Activated CD4-positive, alpha-beta T cell treated with anti-CD3 and anti-CD28 coated beads, Interleukin-10, Interleukin-2, amounts not matched to agents 100 ng/mL and 50 ng/mL, durations not matched to agents 16 hours and 8 hours (primary cell): Measurements from ENCODE around the gene SCYL1.

Experiments
- DNase-seq: peaks from one replicate; pipeline ENCODE4 v3.0.0-alpha.2; 2020

Gene SCYL1

DNA sequence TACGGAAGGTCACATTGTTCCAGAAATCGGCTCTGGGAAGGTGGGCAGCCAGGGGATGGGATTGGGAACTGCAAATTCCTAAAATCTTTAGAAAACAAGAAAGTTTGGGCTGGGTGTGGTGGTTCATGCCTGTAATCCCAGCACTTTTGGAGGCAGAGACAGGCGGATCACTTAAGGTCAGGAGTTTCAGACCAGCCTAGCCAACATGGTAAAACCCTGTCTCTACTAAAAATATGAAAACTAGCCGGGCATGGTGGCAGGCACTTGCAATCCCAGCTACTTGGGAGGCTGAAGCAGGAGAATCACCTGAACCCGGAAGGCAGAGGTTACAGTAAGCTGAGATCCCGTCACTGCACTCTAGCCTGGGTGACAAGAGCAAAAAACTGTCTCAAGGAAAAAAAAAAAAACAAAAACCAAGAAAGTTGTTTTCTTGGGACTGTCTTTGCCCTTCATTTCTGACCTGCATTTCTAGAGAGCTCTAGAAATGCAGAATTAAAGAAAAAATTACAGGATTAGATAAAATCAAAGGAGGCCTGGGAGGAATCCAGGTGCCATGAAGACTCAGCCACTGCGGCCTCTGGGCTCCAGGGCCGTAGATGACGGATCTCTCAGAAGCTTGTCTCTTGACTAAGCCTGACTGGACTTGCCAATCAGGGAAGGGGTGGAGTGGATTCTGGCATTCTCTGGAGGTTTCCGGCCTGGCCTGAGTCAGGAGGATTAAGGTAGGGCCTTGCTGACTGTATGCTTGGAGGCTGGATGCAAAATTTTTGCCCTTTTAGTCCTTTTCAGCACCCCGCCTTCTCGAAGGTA, 31.3 kb upstream of the SCYL1 start:
- DNase-seq: no peak

GRCh38 chr11:65496304-65497140, 28.4 kb upstream of the SCYL1 start:
- DNase-seq: no peak

- DNase-seq: peak; percentile 99
These were observed 27.5 kb upstream of the SCYL1 start for GRCh38 chr11:65497141-65498041.

DNA sequence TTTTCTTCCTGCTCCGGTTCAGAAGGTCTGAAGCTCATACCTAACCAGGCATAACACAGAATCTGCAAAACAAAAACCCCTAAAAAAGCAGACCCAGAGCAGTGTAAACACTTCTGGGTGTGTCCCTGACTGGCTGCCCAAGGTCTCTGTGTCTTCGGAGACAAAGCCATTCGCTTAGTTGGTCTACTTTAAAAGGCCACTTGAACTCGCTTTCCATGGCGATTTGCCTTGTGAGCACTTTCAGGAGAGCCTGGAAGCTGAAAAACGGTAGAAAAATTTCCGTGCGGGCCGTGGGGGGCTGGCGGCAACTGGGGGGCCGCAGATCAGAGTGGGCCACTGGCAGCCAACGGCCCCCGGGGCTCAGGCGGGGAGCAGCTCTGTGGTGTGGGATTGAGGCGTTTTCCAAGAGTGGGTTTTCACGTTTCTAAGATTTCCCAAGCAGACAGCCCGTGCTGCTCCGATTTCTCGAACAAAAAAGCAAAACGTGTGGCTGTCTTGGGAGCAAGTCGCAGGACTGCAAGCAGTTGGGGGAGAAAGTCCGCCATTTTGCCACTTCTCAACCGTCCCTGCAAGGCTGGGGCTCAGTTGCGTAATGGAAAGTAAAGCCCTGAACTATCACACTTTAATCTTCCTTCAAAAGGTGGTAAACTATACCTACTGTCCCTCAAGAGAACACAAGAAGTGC, 26.7 kb upstream of the SCYL1 start:
- DNase-seq: peak; percentile 78

- no peak for DNase-seq
These were observed 26.2 kb upstream of the SCYL1 start for GRCh38 chr11:65498727-65498976.

GRCh38 chr11:65498977-65499712, 25.7 kb upstream of the SCYL1 start, which contains the start of gene MALAT1:
TSS of gene MALAT1 (plus strand) at chr11:65499045.
- DNase-seq: peak; percentile 95

DNA sequence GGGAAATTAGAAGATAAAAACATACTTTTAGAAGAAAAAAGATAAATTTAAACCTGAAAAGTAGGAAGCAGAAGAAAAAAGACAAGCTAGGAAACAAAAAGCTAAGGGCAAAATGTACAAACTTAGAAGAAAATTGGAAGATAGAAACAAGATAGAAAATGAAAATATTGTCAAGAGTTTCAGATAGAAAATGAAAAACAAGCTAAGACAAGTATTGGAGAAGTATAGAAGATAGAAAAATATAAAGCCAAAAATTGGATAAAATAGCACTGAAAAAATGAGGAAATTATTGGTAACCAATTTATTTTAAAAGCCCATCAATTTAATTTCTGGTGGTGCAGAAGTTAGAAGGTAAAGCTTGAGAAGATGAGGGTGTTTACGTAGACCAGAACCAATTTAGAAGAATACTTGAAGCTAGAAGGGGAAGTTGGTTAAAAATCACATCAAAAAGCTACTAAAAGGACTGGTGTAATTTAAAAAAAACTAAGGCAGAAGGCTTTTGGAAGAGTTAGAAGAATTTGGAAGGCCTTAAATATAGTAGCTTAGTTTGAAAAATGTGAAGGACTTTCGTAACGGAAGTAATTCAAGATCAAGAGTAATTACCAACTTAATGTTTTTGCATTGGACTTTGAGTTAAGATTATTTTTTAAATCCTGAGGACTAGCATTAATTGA, 25.0 kb upstream of the SCYL1 start:
- DNase-seq: no peak

GRCh38 chr11:65500387-65501185, 24.3 kb upstream of the SCYL1 start:
- peak; percentile 68 for DNase-seq

- DNase-seq: no peak
These were observed 23.8 kb upstream of the SCYL1 start for GRCh38 chr11:65501186-65501471.

DNA sequence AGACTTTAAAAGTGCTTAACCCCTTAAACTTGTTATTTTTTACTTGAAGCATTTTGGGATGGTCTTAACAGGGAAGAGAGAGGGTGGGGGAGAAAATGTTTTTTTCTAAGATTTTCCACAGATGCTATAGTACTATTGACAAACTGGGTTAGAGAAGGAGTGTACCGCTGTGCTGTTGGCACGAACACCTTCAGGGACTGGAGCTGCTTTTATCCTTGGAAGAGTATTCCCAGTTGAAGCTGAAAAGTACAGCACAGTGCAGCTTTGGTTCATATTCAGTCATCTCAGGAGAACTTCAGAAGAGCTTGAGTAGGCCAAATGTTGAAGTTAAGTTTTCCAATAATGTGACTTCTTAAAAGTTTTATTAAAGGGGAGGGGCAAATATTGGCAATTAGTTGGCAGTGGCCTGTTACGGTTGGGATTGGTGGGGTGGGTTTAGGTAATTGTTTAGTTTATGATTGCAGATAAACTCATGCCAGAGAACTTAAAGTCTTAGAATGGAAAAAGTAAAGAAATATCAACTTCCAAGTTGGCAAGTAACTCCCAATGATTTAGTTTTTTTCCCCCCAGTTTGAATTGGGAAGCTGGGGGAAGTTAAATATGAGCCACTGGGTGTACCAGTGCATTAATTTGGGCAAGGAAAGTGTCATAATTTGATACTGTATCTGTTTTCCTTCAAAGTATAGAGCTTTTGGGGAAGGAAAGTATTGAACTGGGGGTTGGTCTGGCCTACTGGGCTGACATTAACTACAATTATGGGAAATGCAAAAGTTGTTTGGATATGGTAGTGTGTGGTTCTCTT, 23.2 kb upstream of the SCYL1 start:
- DNase-seq: peak; percentile 37

- no peak for DNase-seq
These were observed 22.7 kb upstream of the SCYL1 start for GRCh38 chr11:65502274-65502554.

DNA sequence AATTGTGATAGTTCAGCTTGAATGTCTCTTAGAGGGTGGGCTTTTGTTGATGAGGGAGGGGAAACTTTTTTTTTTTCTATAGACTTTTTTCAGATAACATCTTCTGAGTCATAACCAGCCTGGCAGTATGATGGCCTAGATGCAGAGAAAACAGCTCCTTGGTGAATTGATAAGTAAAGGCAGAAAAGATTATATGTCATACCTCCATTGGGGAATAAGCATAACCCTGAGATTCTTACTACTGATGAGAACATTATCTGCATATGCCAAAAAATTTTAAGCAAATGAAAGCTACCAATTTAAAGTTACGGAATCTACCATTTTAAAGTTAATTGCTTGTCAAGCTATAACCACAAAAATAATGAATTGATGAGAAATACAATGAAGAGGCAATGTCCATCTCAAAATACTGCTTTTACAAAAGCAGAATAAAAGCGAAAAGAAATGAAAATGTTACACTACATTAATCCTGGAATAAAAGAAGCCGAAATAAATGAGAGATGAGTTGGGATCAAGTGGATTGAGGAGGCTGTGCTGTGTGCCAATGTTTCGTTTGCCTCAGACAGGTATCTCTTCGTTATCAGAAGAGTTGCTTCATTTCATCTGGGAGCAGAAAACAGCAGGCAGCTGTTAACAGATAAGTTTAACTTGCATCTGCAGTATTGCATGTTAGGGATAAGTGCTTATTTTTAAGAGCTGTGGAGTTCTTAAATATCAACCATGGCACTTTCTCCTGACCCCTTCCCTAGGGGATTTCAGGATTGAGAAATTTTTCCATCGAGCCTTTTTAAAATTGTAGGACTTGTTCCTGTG, 22.1 kb upstream of the SCYL1 start:
- DNase-seq: peak; percentile 63

DNA sequence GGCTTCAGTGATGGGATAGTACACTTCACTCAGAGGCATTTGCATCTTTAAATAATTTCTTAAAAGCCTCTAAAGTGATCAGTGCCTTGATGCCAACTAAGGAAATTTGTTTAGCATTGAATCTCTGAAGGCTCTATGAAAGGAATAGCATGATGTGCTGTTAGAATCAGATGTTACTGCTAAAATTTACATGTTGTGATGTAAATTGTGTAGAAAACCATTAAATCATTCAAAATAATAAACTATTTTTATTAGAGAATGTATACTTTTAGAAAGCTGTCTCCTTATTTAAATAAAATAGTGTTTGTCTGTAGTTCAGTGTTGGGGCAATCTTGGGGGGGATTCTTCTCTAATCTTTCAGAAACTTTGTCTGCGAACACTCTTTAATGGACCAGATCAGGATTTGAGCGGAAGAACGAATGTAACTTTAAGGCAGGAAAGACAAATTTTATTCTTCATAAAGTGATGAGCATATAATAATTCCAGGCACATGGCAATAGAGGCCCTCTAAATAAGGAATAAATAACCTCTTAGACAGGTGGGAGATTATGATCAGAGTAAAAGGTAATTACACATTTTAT, 21.4 kb upstream of the SCYL1 start:
- DNase-seq: no peak

GRCh38 chr11:65503949-65504673, 20.8 kb upstream of the SCYL1 start:
- peak; percentile 23 for DNase-seq

DNA sequence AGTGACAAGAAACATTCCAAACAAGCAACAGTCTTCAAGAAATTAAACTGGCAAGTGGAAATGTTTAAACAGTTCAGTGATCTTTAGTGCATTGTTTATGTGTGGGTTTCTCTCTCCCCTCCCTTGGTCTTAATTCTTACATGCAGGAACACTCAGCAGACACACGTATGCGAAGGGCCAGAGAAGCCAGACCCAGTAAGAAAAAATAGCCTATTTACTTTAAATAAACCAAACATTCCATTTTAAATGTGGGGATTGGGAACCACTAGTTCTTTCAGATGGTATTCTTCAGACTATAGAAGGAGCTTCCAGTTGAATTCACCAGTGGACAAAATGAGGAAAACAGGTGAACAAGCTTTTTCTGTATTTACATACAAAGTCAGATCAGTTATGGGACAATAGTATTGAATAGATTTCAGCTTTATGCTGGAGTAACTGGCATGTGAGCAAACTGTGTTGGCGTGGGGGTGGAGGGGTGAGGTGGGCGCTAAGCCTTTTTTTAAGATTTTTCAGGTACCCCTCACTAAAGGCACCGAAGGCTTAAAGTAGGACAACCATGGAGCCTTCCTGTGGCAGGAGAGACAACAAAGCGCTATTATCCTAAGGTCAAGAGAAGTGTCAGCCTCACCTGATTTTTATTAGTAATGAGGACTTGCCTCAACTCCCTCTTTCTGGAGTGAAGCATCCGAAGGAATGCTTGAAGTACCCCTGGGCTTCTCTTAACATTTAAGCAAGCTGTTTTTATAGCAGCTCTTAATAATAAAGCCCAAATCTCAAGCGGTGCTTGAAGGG, 20.0 kb upstream of the SCYL1 start:
- no peak for DNase-seq

GRCh38 chr11:65505466-65506289, 19.2 kb upstream of the SCYL1 start:
- peak; percentile 30 for DNase-seq
